AML-193 (cell line): ENCODE data around the gene RAPGEF1.
"Not testable (repeated sequence)": the region's sequence is repeated elsewhere in the genome, so short reads cannot be mapped to it uniquely, and the experiment has no call there.

Experiments
- DNase-seq, 2 experiments: peaks; one replicate each; lab custom pipeline; 2025; lab: John Stamatoyannopoulos, UW

The RAPGEF1 gene

DNA sequence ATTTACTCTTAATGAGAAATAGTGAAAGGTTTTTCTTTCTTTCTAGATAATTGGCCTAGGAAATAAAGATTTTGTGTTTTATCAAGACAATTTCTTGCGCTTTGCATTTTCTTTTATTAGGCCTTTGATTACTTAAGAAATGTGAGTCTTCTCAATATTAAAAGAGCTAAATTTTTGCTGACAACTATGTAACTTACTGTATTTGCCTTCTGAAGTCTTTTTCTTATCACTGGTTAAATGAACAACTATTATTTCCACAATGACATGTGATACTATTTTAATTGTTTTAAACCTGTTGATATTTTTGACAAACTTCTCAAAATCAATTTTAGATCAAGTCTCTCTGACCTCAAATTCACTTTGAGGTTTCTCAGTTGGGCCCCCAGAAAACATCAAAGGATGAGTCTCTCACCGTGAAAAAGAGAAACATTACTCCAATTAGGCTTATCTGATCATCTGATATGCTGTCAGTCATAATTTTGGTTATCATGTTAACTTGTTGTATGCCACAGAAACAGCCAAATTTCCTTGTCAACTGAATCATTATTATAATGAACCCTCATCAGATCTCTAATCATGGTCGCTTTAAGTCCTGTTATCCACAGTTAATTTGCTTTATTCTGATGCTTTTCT, 48.8 kb downstream of the RAPGEF1 start:
- no peak for DNase-seq

- DNase-seq = no peak
Measured at GRCh38 chr9:131690462-131690861, 49.4 kb downstream of the RAPGEF1 start.

- no peak for DNase-seq
Measured at GRCh38 chr9:131688377-131688776, 51.5 kb downstream of the RAPGEF1 start.

DNA sequence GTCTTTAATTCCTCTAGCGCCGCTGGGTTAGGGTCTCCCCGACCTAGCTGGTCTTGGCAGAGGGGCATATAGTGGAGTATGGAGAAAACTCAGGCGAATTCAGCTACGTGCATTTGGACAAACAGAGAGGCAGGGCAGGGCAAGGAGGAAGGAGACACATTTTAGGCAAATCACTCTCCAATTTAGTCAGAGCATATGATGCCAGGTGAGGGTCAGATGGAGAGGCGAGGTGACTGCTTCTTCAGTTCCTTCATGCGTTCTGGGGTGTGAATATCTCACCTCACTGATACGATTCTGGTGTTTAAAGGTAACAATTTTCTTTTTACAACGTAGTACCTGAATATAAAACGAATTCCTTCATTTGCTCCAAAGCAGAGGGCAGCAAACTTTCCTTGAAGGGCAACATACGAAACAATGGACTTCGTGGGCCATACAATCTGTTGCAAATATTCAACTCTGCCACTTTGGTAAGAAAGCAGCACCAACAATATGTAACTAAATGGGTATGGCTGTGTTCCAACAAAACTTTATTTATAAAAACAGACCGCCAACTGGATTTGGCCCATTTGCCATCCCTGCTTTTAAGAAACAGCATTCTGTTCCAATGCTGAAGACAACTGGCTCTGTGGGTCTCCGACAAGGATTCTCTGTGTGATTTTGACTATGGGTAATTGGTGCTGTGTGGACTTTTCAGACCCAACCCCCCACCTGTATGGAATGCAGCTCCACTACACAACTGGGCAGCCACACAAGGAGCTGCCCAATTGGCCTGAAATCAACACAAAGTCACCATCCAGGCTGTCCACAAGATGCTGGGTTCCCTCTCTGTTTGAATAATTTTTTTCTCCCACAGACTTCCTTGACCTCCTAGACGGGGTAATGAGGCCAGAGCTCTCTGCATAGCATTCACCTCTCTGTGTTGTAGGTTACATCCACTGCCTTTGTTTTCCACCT, 53.8 kb downstream of the RAPGEF1 start:
- no peak for DNase-seq

- DNase-seq = not testable (repeated sequence)
Measured at GRCh38 chr9:131683094-131683493, 56.8 kb downstream of the RAPGEF1 start.

DNA sequence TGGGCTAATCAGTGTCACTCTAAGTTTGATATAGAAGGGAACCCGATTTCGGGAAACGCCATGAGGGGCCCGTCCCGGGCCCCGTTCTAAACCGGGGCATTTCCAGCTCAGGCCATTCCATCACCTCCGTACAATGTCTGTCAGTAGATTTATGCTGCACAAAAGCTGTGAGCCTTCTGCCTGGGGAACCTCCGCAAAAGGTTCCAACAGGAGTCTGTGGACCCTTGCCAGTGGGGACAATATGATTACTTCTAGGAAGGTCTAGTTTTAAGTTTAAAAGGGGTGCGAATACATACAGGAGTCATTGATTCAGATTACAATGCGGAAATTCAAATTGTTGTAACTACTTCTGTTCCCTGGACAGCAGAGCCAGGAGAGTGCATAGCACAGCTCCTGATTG, 57.6 kb downstream of the RAPGEF1 start:
- DNase-seq = no peak

GRCh38 chr9:131681826-131682225, 58.0 kb downstream of the RAPGEF1 start:
- DNase-seq = not testable (repeated sequence)

DNA sequence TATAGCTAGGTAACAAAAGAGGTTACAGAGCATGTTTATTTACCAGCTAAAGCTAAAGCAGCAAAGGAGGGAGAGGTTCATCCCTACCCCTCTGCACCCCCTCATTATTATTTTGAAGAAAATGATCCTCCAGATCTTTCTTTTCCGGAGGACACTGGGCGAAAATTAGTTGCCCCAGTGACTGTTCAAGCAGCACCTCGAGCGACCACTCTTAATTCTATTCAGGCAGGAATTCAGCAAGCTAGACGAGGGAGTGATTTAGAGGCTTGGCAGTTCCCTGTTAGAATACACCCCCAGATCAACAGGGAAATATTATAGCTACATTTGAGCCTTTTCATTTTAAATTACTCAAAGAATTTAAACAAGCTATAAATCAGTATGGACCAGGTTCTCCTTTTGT, 58.8 kb downstream of the RAPGEF1 start:
- DNase-seq = not testable (repeated sequence)

GRCh38 chr9:131679261-131680020, 60.4 kb downstream of the RAPGEF1 start:
- no peak for DNase-seq

DNA sequence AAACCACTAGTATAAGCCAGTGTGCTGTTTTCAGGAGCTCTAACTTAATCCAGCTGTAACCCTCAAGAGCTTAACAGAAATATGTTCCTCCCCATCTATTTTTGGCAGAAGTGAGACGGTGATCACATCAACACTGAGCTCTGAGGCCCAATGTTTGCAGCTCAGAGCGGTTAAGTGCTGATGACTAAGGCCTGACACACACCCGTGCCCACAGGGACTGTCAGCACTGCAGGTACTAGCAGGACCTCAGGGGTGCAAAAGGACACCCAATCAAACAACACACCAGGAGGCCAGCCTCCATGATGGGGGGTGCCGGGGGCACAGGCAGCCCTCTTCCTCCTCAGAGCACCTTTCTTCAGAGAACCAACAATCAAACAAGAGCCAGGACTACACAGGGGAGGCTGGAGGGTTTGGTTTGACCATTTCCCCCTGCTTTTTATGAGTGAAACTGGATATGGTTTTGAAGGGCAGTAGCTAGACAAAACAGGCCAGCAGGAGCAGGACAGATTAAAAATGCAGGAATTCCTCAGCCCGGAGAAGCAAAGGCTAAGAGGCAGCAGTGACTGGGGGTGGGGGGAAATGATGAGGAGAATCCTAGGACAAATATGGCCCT, 61.3 kb downstream of the RAPGEF1 start:
- peak; percentile 22 for DNase-seq

- DNase-seq = no peak
Measured at GRCh38 chr9:131677444-131678180, 62.3 kb downstream of the RAPGEF1 start.

DNA sequence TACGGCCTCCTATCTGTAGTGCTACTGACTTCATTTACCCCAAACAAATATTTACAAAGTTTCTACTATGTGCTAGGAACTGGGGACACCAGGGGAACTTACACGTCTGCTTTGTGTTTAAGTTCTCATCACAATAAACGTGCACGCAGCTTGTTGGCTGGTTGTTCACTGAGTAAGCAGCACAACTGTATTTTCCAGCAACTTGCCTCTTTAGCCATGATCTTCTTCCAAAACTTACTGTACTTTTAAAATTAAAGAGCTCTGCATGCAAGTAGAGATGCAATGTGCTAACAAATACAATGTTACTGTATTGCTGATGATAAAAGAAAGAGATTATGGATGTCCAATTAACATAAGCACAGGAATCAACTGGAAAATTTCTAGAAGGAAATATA, 62.8 kb downstream of the RAPGEF1 start:
- DNase-seq = no peak

- no peak for DNase-seq
Measured at GRCh38 chr9:131676431-131676972, 63.4 kb downstream of the RAPGEF1 start.

DNA sequence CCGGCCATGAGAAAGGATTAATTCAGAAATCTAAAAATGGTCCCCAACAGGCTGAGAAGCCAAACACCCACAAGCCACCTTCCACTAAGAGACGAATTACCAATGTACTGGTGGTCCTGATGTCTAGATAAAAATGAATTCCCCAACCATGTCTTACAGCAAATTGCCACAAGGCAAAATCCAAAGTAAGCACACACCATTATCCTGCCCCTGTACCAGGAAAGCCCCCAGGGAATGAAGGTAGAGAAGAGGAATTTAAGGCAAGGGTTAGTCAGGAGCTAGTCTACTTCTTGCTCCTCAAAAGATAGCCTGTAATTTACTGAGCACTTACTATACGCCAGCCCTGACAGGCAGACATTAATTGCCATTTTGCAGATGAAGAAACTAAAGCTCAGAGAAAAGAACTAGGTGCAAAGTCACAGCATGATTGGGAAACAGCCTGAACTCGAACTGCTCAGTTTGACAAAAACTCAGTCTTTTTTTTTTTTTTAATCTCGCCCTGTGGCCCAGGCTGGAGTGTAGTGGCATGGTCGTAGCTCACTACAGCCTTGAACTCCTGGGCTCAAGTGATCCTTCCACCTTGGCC, 64.3 kb downstream of the RAPGEF1 start:
- DNase-seq = peak in 1 of 2 experiments; percentile 15

DNA sequence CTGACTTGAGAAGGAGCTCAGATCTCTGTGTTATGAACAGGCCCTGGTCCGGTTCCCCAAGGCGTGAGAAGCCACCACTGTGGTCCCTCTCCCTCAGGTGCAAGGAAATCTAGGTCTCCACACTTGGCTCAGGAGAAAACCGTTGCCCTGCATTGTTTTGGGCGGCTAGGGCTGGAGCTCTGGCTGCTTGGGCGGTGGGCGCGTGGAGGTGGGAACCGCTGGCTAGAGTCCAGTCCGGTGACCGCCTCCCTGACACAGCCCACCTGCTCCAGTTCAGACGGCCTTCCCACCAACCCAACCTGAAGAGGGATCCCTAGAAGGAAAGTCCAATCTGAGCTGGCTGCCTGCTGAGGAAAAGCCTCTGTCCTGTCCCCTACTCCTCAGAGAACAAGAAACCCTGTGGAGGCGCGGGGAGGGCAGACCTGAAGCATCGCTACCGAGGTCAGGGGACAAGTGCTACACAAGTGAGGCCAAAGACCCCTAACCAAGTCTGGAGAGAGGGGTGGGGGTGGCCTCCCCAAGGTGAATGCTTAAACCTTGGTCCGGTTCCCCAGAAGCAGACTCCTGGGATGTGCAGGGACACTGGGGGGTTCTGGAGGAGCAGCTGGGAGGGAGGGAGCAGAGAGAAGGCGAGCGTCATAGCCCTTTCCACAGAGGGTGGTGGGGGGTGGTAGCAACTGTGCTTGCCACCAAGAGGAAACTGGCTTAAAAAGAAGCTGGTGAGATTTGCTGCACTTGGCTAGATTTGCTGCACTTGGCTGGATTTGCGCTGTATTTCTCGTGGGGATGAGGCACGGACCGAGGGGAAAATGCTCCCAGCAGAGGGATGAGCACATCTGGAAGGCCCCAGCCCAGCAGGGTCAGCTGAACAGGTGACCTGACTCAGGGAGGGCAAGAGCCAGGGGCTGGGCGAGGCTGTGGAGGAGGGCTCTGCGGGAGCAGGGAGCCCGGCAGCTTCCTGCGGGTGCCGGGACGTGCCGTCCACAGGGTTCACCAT, 65.2 kb downstream of the RAPGEF1 start:
- DNase-seq = no peak

GRCh38 chr9:131673531-131673930, 66.3 kb downstream of the RAPGEF1 start:
- no peak for DNase-seq

- DNase-seq = no peak
Measured at GRCh38 chr9:131673068-131673467, 66.8 kb downstream of the RAPGEF1 start.

GRCh38 chr9:131672451-131672850, 67.4 kb downstream of the RAPGEF1 start:
- DNase-seq = no peak

- no peak for DNase-seq
Measured at GRCh38 chr9:131671133-131671520, 68.7 kb downstream of the RAPGEF1 start.
